CD4-positive, alpha-beta T cell treated with Interferon alpha-2 for 1 hour (primary cell): ENCODE measurements around the gene MFN1.

Experiments used
- DNase-seq, 2 donors: peaks; one replicate each; pipeline ENCODE4 v3.0.0-alpha.2; 2020 to 2022

MFN1 gene

GRCh38 chr3:179348325-179349013, 960 bp downstream of the MFN1 start:
- peak; percentile 9 to 13 for DNase-seq

GRCh38 chr3:179355996-179356395, 8.5 kb downstream of the MFN1 start:
- DNase-seq, result no peak

DNA sequence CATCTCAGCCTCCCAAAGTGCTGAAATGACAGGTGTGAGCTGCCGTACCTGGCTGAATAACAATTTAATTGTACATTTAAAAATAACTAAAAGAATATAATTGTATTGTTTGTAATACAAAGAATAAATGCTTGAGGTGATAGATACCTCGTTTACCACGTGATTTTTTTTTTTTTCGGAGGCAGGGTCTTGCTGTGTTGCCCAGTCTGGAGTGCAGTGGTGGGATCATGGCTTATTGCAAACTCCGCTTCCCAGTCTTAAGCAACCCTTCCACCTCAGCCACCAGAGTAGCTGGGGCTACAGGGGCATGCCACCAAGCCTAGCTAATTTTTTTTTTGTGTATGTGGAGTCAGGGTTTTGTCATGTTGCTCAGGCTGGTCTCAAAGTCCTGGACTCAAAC, 15.8 kb downstream of the MFN1 start:
- no peak for DNase-seq

- DNase-seq, result no peak
Observed at GRCh38 chr3:179369621-179370020, 22.1 kb downstream of the MFN1 start.

- DNase-seq, result no peak
Observed at GRCh38 chr3:179373938-179374337, 26.4 kb downstream of the MFN1 start.

- DNase-seq, result no peak
Observed at GRCh38 chr3:179375091-179375999, 27.8 kb downstream of the MFN1 start.

DNA sequence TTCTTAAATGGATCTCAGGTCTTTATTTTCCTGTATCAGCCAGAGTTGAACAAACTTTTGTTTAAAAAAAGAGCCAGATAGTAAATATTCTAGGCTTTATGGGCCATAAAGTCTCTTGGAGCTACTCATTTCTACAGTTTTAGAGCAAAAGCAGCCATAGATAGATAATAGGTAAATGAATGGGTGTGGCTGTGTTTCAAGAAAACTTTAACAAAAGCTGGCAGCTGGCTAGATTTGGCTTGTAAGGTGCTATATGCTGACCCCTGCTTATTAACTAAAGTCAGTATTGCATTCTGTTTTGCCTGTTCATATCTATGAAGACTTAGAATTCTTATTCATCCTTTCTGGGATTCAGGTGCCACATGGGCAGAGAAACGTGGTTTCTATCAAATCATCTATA, 29.0 kb downstream of the MFN1 start:
- no peak for DNase-seq

- no peak for DNase-seq
Observed at GRCh38 chr3:179391906-179392305, 44.4 kb downstream of the MFN1 start.

- no peak for DNase-seq
Observed at GRCh38 chr3:179398574-179399231, 51.2 kb downstream of the MFN1 start.

DNA sequence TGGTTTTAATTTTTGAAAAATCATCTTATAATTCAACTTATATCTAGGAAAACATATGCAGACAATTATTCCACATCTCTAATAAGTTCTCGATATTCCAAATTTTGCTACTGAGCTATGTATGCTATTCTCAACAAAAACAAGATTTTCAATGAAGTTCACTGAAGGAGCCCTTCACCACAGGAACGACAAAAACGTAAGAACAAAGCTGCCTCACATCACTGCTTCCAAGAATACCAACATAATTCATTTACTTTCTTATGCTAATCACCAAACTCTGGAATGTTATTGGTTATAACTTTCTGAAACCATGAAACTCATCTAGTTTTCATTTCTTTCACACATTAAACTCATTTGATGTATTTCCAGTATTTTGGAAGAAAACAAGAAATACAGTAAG, 54.1 kb downstream of the MFN1 start:
- DNase-seq, result no peak

DNA sequence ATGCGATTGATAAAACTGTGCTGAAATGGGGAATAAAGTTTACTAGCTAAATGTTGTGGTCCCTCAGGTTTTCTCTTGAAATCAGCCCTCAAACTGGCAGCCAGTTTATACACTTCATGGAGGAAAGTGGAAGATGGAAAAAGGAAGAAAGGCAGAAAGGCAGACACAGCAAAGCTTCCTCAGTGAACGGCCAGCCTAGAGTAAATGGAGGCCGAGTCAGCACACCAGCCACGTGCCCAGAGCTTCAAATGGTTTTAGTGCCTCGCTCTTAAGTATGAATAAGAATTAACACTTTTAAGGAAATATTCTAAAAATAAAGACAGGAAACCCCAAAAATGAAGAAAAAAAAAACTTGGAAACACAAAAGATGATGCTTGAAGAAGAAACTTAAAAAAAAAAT, 55.5 kb downstream of the MFN1 start:
- DNase-seq, result no peak

DNA sequence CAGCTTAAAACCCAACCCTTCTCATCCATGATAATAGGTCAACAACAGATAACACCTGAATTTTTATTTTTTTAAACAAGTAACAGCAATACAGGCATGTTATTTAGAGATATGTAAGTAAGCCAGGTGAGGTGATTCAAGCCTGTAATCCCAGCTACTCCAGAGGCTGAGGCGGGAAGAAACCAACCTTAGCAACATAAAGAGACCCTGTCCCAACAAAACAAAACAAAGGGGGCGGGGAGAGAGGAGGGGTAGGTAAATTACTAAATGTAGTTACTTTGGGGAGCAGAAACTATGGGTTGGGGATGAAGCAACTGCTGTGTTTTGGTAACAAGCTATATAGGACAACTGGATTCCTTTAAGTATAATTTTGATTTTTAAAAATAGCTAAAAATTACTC, 56.8 kb downstream of the MFN1 start:
- no peak for DNase-seq

GRCh38 chr3:179410331-179410730, 62.8 kb downstream of the MFN1 start:
- DNase-seq, result no peak

GRCh38 chr3:179410999-179411398, 63.5 kb downstream of the MFN1 start:
- DNase-seq, result no peak

DNA sequence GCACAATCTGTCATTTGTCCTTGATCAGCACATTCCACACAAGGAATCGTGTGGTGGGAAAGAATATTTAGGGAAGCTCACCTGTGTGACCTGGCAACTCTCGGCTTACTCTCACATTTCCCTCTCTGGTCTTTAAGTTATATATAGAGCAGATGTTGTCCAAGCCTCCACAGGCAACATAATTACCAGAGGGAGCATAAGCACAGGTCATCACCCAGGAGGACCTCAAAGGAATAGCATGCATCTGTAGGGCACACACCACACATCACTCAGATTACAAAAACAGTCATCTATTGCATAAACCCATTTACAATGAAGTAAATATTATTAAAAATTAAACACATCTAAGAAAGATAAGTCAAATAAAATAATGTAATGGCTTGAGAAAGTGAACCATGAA, 67.3 kb downstream of the MFN1 start:
- no peak for DNase-seq

GRCh38 chr3:179415377-179415776, 67.9 kb downstream of the MFN1 start:
- no peak for DNase-seq

DNA sequence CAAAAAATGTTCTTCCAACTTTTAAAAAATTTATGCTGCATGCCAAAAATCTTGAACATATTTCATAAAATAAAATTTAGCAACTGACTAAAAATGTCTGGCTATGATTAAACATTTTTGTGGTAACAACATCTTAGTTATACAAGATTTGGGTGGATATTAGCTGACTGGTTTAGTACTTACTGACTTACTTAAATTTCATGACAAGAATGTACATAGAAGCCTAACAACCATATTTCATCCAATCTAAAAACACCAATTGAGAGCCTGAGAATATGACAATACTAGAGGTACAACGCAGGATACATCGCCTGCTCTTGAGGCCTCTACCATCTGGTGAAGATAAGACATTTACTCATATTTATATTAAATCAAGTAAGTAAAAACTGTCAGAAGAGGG, 69.2 kb downstream of the MFN1 start:
- no peak for DNase-seq

- no peak for DNase-seq
Observed at GRCh38 chr3:179418610-179419009, 71.1 kb downstream of the MFN1 start.

DNA sequence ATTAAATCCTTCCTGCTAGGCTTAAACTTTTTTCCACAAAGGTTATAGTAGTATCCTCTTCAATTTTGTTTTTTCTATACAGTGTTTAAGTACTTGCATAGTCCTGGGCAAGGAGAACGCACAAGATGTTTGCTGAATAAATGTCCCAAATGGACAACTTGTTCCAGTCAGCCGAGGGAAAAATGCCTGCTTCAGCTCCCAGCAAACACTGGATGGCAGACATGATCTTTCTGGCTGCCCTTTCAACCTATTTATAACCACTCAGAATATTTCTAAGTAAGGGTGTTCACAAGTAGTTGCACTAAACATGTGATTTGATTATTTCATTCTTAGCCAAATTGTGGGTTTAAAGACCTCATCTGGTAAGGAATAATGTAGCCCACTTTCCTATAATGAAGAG, 74.0 kb downstream of the MFN1 start:
- no peak for DNase-seq

DNA sequence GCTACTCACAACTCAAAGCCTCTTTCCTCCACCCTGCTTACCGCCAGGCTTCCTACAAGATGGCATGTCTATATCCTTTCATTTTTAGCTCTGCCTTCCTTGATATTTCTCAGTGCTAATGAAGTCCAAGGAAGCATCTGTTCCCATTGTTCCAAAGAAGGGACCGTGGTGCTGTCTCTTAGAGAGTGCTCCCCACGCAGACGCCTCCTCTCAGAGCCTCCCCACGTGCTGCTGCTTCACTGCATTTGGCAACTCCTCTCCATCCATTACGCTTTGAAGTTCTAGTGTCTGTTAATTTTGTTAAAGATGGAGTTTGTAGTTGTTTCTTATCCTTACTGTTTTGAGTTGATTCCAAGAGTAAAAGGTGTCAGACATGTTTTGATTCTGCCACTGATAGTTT, 77.6 kb downstream of the MFN1 start:
- DNase-seq, result no peak

DNA sequence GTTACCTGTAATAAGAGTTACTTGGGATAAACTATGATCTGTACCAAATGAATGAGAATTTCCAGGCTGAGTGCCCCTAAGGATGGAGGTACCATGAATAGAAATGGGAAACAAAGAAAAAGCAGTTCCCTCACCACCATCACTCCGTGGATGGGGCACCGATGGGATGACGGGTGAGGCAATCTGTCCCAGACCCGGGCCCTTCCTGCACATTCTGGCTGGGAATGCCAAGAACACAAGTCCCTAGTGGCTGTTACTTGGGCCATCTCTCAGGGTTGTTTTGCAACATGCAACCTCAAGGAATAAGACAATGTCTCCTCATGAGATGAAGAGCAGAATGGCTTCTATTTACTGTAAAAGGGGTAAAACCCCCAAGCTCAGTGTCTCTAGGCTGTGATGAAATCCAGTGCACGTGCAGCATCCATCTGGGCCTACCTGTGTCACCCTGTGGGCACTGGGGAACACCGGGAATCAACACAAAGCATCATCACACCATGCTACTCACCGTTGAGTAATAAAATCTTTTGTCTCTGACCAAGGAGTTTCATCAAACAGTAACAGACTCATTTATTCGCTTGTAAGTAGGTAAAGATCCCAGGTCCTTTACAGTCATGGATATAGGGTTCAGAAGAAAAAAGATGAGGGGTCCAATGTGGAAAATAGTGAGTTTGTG, 81.5 kb downstream of the MFN1 start:
- DNase-seq, result no peak

DNA sequence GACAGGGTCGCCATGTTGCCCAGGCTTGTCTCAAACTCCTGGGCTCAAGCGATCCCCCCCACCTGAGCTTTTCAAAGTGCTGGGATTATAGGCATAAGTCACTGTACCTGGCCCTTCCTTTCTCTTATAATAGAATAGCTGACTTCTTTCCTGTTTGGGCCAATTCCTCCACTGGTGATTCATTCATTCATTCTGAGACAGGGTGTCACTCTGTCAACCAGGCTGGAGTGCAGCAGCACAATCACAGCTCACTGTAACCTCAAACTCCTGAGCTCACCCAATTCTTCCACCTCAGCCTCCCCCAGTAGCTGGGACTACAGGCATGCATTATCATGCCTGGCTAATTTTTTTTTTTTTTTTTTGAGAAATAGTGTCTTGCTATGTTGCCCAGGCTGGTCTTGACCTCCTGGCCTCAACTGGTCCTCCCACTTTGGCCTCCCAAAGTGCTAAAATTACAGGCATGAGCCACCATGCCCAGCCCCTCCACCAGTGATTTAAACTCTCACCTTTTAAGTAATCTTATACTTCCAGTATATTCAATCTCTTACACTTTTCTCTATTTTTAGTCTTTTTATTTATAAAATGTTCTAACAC, 82.9 kb downstream of the MFN1 start:
- DNase-seq, result no peak

DNA sequence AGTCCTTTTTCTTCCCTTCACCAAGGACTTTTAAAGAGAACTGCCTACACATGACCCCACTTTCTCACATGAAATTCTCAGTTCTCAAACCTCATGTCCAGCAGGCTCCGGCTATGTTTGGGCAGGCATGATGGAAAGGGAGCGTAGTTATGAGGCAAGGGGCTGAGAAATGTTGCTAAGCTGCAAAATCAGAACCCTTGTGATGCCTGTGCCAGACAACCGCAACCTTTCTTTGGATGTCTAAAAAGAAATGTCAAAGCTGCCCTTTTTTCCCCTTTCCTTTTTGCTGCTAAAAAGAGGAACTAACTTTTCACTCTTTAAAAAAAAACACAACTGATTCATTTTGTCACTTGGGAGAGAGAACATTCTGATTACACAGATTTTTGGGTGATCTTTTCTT, 84.5 kb downstream of the MFN1 start:
- no peak for DNase-seq
